Lung (tissue), 12 donors: ENCODE measurements around the gene ADAMTS6. TPM values are rescaled to one million over a fixed set of nuclear protein-coding genes. Genes with fewer than 3 reads are reported as not detected.
A peak's percentile ranks its signal among the peaks of the same experiment; 100 is the strongest.

Source experiments
- ATAC-seq: fragments of 200-7000 bp; cut with Tn5 transposase; one replicate; pipeline ENCODE4 v1.9.1; 2020; ENCODE audit warnings: moderate number of reproducible peaks; ENCODE audit not compliant: insufficient read depth, low FRiP score
- DNase-seq, 3 donors: peaks; one replicate each; pipeline ENCODE4 v3.0.0-alpha.2; 2013 to 2017
- H3K27ac ChIP-seq, 2 donors: one replicate each; pipeline ENCODE4 v1.5.1; 2013; ENCODE audit warnings: mild to moderate bottlenecking in 2 of 2, moderate library complexity in 2 of 2, control low read depth in 1 of 2, inconsistent platforms in 1 of 2, low read depth in 1 of 2, low read length in 1 of 2
- H3K27me3 ChIP-seq, 3 donors: one replicate each; pipeline ENCODE4 v1.5.1; 2013; ENCODE audit warnings: low read length in 2 of 3; ENCODE audit not compliant: control insufficient read depth in 3 of 3, insufficient read depth in 3 of 3
- H3K36me3 ChIP-seq, 4 donors: one replicate each; pipeline ENCODE4 v1.5.1; 2013; ENCODE audit warnings: low read length in 4 of 4, mild to moderate bottlenecking in 1 of 4, moderate library complexity in 1 of 4; ENCODE audit not compliant: control insufficient read depth in 4 of 4, insufficient read depth in 4 of 4
- H3K4me1 ChIP-seq, 5 donors: one replicate each; pipeline ENCODE4 v1.5.1; 2013; ENCODE audit warnings: low read length in 5 of 5, mild to moderate bottlenecking in 2 of 5, moderate library complexity in 1 of 5; ENCODE audit not compliant: control insufficient read depth in 5 of 5, insufficient read depth in 5 of 5
- H3K4me3 ChIP-seq: one replicate; pipeline ENCODE4 v1.5.1; 2013; ENCODE audit warnings: mild to moderate bottlenecking, control low read depth, moderate library complexity
- H3K9ac ChIP-seq, 2 donors: one replicate each; pipeline ENCODE4 v1.5.1; 2013; ENCODE audit warnings: low read length in 2 of 2, control low read depth in 1 of 2; ENCODE audit not compliant: insufficient read depth in 1 of 2
- H3K9me3 ChIP-seq, 4 donors: one replicate each; pipeline ENCODE4 v1.5.1; 2013; ENCODE audit warnings: low read length in 3 of 4, mild to moderate bottlenecking in 1 of 4, moderate library complexity in 1 of 4; ENCODE audit not compliant: control insufficient read depth in 4 of 4, insufficient read depth in 3 of 4
- CTCF ChIP-seq: IDR thresholded peaks from 2 replicates; pipeline ENCODE4 v1.5.1; 2012; ENCODE audit warnings: mild to moderate bottlenecking; ENCODE audit errors: control extremely low read depth, extremely low read depth
- WGBS, 2 donors: extraction: QIAGEN DNeasy Blood & Tissue Kit; methylation state at CpG; one replicate each; pipeline ENCODE4 v1.1.7; 2013; 5-methylcytosine and 5-hydroxymethylcytosine counted together
- polyA plus RNA-seq, 2 donors: library from polyadenylated mRNA; stranded (reverse); fragments of 200-250 nt; gene quantifications; one replicate each; pipeline ENCODE4 v1.2.1, GENCODE V29; 2013
- total RNA-seq, 2 donors: library from RNA; depleted of rRNA in 1 of 2; stranded (reverse); fragments of >200 nt in 1 of 2; gene quantifications; one replicate each; pipeline ENCODE4 v1.2.1, GENCODE V29; 2014 to 2021
- donor health status: control.
- donor health status: control.
- donor health status: Bipolar disorder and iron deficiency.
- donor health status: healthy.
- donor health status: DM: yes; HTN: yes; CAD: no.

Gene ADAMTS6
- total and polyA plus RNA-seq, 4 donors: 0.19 to 16.8 (median 3.3) TPM

DNA sequence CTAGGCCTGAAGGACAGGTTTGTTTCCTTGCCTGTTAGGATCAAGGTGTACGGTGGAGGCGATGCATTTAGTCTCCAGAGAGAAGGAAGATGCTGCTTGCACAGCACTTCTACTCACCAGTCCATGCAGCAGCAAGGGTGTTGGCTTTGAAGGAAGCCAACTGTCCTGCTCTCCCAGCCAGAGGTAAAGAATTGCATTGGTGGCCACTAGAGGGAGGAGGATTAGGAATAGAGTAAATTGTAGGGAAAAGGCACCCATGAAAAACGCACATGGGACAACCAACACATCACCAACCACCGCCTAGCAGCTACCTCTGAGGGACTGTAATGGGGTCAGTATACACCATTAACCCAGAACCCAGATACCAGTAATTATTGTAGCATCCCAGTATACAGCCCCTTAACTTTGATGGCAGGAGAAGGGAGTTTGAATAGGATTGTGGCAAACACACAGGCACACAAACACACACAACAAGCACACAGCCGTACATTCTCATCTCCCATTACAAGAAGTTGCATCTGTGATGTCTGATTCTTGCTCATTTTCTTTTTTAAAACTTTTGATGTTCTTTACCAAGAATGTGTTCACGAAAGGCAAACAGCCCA, 267.7 kb downstream of the ADAMTS6 start:
- H3K36me3 ChIP-seq: no peaks in the 10 kb centered on the region
- H3K27me3 ChIP-seq: no peaks in the 10 kb centered on the region
- no peaks in the 10 kb centered on the region for H3K4me1 ChIP-seq
- no peak overlapping the region for H3K9ac ChIP-seq
- no peak overlapping the region for H3K27ac ChIP-seq
- ATAC-seq (no peak), DNase-seq (peak in 2 of 3 donors; percentile 23 to 52)
- WGBS, 2 donors: 86 to 92% methylated on average over 6 of the region's 6 CpGs
- no peak for TF ChIP-seq CTCF
- H3K9me3 ChIP-seq: peaks cover 0 to under 1% (median 0%) of the 10 kb centered on the region in 4 donors
- no peak overlapping the region for H3K4me3 ChIP-seq

- no peaks in the 10 kb centered on the region for H3K9me3 ChIP-seq
- no peak overlapping the region for H3K27ac ChIP-seq
- DNase-seq: no peak
- TF ChIP-seq CTCF: no peak
- H3K27me3 ChIP-seq: no peaks in the 10 kb centered on the region
- no peaks in the 10 kb centered on the region for H3K36me3 ChIP-seq
- peaks cover 0 to 23% (median 2%) of the 10 kb centered on the region in 5 donors for H3K4me1 ChIP-seq
- ATAC-seq: no peak
- H3K9ac ChIP-seq: no peak overlapping the region
- H3K4me3 ChIP-seq: no peak overlapping the region
Observed at GRCh38 chr5:65209341-65209740, 272.4 kb downstream of the ADAMTS6 start.

- Histone ChIP-seq H3K9me3 (no peaks in the 10 kb centered on the region), H3K4me1 (peaks cover 0 to 41% (median 4%) of the 10 kb centered on the region in 5 donors), H3K4me3 (no peak overlapping the region), H3K36me3 (no peaks in the 10 kb centered on the region), H3K27me3 (no peaks in the 10 kb centered on the region), H3K27ac (no peak overlapping the region), H3K9ac (no peak overlapping the region)
- ATAC-seq (no peak), DNase-seq (peak in 2 of 3 donors; percentile 90 to 91)
- no peak for TF ChIP-seq CTCF
- WGBS, 2 donors: 85% methylated on average over 3 of the region's 3 CpGs
Observed at GRCh38 chr5:65204966-65205365, 276.8 kb downstream of the ADAMTS6 start.

DNA sequence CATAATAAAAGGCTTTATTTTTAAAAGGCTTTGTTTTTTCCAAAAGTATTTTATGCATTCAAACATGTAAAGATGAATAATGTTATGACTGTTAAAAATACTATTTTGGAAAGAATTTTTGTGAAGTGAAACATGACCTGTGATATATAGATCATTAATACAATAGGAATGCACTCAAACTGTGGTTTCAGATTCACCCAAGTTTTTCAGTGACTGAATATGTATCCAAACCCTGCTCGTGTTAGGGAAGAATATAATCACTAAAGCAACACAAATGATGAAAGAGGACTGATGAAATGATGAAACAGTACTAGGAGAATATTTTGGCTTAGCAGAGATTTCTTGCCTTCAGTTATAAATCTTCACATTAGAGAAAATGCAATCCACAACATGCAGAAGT, 278.0 kb downstream of the ADAMTS6 start:
- ATAC-seq (no peak), DNase-seq (no peak)
- H3K9me3 ChIP-seq: no peaks in the 10 kb centered on the region
- no peaks in the 10 kb centered on the region for H3K36me3 ChIP-seq
- H3K4me1 ChIP-seq: peaks cover 0 to 52% (median 4%) of the 10 kb centered on the region in 5 donors
- no peak for TF ChIP-seq CTCF
- no peak overlapping the region for H3K4me3 ChIP-seq
- H3K27ac ChIP-seq: no peak overlapping the region
- 78 to 82% methylated on average over 1 of the region's 1 CpG for WGBS, 2 donors
- no peaks in the 10 kb centered on the region for H3K27me3 ChIP-seq
- H3K9ac ChIP-seq: no peak overlapping the region
